Mesothelial cell of epicardium (in vitro differentiated cells): ENCODE results near the gene CDH5. TPM values are rescaled to one million over a fixed set of nuclear protein-coding genes. Genes with fewer than 3 reads are reported as not detected.

ENCODE experiments used
- DNase-seq, 2 experiments: peaks; one replicate each; pipeline ENCODE4 v3.0.0; 2021; ENCODE audit warnings: low spot score in 2 of 2; ENCODE audit not compliant: unreplicated experiment in 2 of 2
- H3K27ac Mint-ChIP-seq: 2 replicates; pipeline ENCODE4 v1.8.0; 2021; ENCODE audit warnings: mixed read lengths
- H3K27me3 Mint-ChIP-seq: 2 replicates; pipeline ENCODE4 v1.8.0; 2021; ENCODE audit warnings: low read depth, mixed read lengths
- H3K36me3 Mint-ChIP-seq: 2 replicates; pipeline ENCODE4 v1.8.0; 2021; ENCODE audit warnings: mixed read lengths
- H3K4me1 Mint-ChIP-seq: 2 replicates; pipeline ENCODE4 v1.8.0; 2021; ENCODE audit warnings: mixed read lengths
- H3K4me3 Mint-ChIP-seq: 2 replicates; pipeline ENCODE4 v1.8.0; 2021; ENCODE audit warnings: mild to moderate bottlenecking, moderate library complexity, mixed read lengths
- H3K9me3 Mint-ChIP-seq: 2 replicates; pipeline ENCODE4 v1.8.0; 2021; ENCODE audit warnings: mixed read lengths
- CTCF ChIP-seq: fragments of 200-600 bp; sonication (generic); IDR thresholded peaks from one replicate; pipeline ENCODE4 v1.5.0; 2021; ENCODE audit warnings: antibody characterized with exemption; ENCODE audit not compliant: unreplicated experiment
- total RNA-seq: library from RNA; stranded (reverse); gene quantifications from 3 replicates; pipeline ENCODE4 v1.2.1, GENCODE V29; 2021

CDH5 gene
- total RNA-seq, 1 donor from 2014 or later: 0.16 TPM

DNA sequence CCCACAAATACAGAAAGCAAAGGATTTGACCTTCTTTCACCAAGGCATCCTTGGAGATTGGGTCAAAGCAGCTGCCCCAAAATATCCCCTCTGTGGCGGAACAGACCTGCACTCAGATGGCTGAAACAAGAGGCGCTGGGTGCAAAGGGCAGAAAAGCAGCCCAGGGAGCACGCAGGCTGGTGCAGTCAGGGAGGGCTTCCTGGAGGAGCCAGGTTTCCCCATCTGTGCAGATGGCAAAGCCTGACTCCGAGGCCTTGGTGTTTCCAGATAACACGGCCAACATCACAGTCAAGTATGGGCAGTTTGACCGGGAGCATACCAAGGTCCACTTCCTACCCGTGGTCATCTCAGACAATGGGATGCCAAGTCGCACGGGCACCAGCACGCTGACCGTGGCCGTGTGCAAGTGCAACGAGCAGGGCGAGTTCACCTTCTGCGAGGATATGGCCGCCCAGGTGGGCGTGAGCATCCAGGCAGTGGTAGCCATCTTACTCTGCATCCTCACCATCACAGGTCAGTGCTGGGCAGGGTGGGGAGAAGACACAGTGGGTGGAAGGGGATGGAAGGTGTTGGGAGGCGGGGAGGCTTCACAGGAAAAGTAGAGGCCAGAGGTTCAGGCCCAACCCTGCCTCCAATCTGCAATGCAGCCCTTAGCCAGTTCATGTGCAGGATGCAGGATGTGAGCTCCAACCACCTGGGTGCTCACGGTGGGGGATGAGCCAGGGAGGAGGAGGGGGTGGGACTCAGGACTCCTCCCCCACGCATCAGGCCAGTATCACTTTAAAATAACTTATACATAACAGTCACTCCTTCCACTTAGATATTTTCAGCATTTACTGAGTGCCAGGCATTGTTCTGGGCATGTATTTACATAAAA is 34.3 kb downstream of the CDH5 start:
- Mint-ChIP-seq H3K9me3 (peaks cover 6% of the 10 kb centered on the region), H3K36me3 (no peaks in the 10 kb centered on the region), H3K27me3 (peaks cover 7% of the 10 kb centered on the region), H3K4me3 (no peak overlapping the region), H3K27ac (no peak overlapping the region), H3K4me1 (peaks cover 5% of the 10 kb centered on the region)
- TF ChIP-seq CTCF: no peak
- DNase-seq: peak in 1 of 2 experiments; percentile 34

- Mint-ChIP-seq H3K27ac (no peak overlapping the region), H3K36me3 (no peaks in the 10 kb centered on the region), H3K9me3 (peaks cover 6% of the 10 kb centered on the region), H3K27me3 (peaks cover 14% of the 10 kb centered on the region), H3K4me3 (no peak overlapping the region), H3K4me1 (peaks cover 5% of the 10 kb centered on the region)
- TF ChIP-seq CTCF: no peak
- DNase-seq: peak in 1 of 2 experiments; percentile 26
Observed at GRCh38 chr16:66401610-66402009, 35.1 kb downstream of the CDH5 start.

- TF ChIP-seq CTCF: no peak
- H3K27ac Mint-ChIP-seq: no peak overlapping the region
- H3K4me1 Mint-ChIP-seq: peaks cover 9% of the 10 kb centered on the region
- peaks cover 6% of the 10 kb centered on the region for H3K9me3 Mint-ChIP-seq
- H3K27me3 Mint-ChIP-seq: peaks cover 14% of the 10 kb centered on the region
- no peak overlapping the region for H3K4me3 Mint-ChIP-seq
- DNase-seq: peak in 1 of 2 experiments; percentile 34
- no peaks in the 10 kb centered on the region for H3K36me3 Mint-ChIP-seq
Observed at GRCh38 chr16:66402166-66402565, 35.7 kb downstream of the CDH5 start.

GRCh38 chr16:66402591-66403230 is 36.2 kb downstream of the CDH5 start:
- Mint-ChIP-seq H3K27ac (no peak overlapping the region), H3K9me3 (peaks cover 6% of the 10 kb centered on the region), H3K4me1 (peaks cover 10% of the 10 kb centered on the region), H3K27me3 (peaks cover 14% of the 10 kb centered on the region), H3K4me3 (no peak overlapping the region), H3K36me3 (no peaks in the 10 kb centered on the region)
- no peak for TF ChIP-seq CTCF
- DNase-seq: peak in 1 of 2 experiments; percentile 36

DNA sequence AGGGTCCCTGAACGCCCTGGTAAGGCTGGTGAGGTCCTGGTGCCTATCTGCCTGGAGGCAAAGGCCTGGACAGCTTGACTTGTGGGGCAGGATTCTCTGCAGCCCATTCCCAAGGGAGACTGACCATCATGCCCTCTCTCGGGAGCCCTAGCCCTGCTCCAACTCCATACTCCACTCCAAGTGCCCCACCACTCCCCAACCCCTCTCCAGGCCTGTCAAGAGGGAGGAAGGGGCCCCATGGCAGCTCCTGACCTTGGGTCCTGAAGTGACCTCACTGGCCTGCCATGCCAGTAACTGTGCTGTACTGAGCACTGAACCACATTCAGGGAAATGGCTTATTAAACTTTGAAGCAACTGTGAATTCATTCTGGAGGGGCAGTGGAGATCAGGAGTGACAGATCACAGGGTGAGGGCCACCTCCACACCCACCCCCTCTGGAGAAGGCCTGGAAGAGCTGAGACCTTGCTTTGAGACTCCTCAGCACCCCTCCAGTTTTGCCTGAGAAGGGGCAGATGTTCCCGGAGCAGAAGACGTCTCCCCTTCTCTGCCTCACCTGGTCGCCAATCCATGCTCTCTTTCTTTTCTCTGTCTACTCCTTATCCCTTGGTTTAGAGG is 37.1 kb downstream of the CDH5 start:
- Mint-ChIP-seq H3K27me3 (peaks cover 14% of the 10 kb centered on the region), H3K27ac (no peak overlapping the region), H3K4me1 (peaks cover 18% of the 10 kb centered on the region), H3K4me3 (no peak overlapping the region), H3K36me3 (no peaks in the 10 kb centered on the region), H3K9me3 (peaks cover 6% of the 10 kb centered on the region)
- DNase-seq: peak in 1 of 2 experiments; percentile 21
- no peak for TF ChIP-seq CTCF
